CD4-positive, alpha-beta T cell treated with Interleukin-15 for 4 hours (primary cell): ENCODE results near the gene INHA.

ENCODE experiments used
- DNase-seq: peaks from one replicate; pipeline ENCODE4 v3.0.0-alpha.2; 2020; ENCODE audit warnings: low spot score

INHA gene

DNA sequence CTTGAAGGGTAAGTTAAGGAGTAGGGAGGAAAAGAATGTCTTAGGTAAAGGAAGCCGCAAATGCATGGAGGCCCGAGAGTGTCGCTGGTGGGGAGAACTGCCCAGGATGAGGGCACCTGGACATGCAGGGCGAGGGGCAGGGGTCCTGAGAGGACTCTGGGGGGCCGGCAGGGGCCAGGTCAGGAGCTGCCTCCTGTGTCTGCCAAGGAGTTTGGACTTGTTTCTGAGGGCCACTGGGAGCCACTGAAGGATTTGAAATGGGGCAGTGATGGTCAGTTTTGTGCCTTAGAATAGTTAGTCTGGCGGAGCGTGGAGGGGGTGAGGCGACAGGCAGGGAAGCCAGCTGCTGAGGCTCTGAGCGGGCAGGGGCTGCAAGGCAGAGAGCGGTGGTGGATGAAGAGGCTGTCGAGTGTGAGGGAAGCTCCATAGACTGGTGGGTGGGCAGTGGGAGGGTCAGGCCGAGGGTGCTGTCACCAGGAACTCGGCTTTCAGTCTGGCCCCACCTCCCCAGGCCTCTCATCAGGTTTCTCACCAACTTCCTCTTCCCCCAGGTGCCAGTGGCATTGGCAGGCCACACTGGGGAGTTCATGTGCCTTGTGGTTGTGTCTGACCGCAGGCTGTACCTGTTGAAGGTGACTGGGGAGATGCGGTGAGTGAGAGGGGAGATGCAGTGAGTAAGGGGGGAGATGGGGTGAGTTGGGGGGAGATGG lies 40.6 kb downstream of the INHA start:
- peak; percentile 7 for DNase-seq

- no peak for DNase-seq
Measured at GRCh38 chr2:219613461-219614070, 41.5 kb downstream of the INHA start.

GRCh38 chr2:219614076-219614860 lies 42.2 kb downstream of the INHA start:
- no peak for DNase-seq

DNA sequence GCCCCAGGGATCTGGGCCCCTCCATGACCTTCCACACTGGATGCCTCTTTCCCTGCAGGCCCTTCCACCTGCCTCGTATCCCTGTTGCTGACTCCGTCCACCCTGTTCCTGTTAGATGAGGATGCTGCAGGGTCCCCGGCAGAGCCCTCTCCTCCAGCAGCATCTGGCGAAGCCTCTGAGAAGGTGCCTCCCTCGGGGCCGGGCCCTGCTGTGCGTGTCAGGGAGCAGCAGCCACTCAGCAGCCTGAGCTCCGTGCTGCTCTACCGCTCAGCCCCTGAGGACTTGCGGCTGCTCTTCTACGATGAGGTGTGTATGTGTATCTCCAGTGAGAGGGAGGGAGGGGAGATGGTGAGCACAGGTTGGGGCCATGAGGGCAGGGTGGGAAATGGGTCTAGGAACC lies 42.9 kb downstream of the INHA start:
- DNase-seq: no peak

DNA sequence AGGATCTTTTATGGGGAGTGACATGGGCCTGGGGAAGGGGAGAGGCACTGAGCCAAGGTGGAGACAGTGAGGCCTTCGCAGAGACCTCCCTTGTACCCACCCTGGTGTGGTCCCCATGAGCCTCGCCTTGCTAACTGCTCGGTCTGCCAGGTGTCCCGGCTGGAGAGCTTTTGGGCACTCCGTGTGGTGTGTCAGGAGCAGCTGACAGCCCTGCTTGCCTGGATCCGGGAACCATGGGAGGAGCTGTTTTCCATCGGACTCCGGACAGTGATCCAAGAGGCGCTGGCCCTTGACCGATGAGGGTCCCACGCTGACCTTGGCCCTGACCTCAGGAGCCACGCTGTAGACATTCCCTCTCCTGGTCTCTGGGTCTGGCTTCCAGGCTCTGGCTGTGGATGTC lies 43.8 kb downstream of the INHA start:
- DNase-seq: no peak

DNA sequence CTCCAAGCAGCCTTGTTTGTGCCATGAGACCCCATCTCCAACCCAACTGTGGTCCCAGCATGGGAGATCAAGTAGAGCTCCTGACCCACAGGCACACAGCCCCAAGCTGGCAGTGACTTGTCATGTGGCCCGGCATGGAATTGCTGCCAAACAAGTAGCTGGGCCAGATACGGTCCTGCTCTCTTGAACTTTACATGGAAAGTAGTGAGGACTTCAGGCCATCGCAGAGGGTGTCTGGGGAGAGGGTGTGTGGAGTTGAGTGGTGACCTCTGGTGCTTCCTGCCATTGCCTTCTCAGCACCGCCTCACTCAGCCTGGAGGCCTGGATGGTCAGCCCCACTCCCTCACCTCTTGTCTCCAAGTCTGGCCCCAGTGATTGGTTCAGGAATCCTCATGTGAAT lies 44.4 kb downstream of the INHA start:
- no peak for DNase-seq

DNA sequence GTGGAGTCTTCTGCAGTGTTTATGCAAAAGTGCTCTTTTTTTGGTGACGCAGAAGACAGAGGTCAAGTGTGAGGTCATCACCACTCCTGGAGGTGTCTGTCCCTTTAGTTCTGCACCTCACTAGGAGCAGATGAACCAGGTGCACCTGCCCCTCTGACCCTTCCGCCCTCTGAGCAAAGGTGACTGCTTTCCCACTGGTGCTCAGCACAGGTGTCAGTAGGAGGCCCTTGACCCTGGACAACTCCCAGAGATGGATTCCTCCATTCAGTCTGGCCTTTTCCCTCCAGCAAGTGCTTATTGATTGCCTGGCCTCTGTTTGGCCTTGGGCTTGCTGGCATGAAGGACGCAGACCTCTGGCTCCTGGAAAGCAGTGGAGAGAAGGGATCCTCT lies 46.6 kb downstream of the INHA start:
- DNase-seq: no peak

GRCh38 chr2:219619235-219619634 lies 47.1 kb downstream of the INHA start:
- DNase-seq: no peak

GRCh38 chr2:219620546-219620945 lies 48.4 kb downstream of the INHA start:
- DNase-seq: no peak

DNA sequence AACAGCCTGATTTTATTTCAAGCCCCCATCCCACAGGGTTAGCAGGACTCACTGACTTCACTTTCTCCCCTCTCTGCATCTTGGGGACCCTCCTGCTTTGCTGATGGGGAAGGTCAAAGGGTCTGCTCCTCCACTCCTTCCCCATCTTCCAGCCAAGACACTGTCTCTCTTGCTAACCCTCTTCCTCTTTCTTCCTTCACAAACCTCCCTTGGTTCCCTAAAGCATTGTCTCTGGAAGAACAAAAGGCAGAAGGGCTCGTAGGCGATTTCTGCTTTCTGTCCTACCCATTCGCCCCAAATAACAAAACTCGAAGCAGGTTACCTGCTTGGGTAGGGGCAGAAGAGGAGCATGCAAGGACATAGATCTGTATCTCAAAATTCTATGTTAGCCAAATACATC lies 49.8 kb downstream of the INHA start:
- no peak for DNase-seq

- no peak for DNase-seq
Measured at GRCh38 chr2:219622472-219622871, 50.4 kb downstream of the INHA start.

DNA sequence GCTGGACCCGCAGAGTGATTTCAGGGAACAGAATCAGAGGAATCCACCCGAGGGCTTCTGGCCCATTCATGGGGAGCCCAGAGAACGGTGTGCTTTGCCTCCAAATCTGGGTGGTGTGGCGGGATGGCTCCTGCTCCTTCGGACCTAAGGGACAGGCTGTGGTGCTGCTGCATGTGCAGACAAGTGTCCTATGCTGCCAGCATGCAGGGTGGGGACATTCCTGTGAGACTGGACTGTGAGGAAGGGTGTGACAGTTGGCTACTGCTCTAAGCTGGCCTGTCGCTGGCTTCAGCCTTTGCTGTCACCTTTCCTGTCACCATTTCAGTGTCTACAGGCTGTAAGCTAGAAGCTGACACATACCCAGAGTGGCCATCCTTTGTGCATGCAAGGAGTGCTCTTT lies 52.5 kb downstream of the INHA start:
- DNase-seq: no peak

- DNase-seq: no peak
Measured at GRCh38 chr2:219625179-219625578, 53.1 kb downstream of the INHA start.
